Brain microvascular endothelial cell (primary cell): ENCODE results near the gene TNFRSF13B.
A peak's percentile ranks its signal among the peaks of the same experiment; 100 is the strongest.

ENCODE experiments used
- DNase-seq: peaks from one replicate; pipeline ENCODE4 v3.0.0-alpha.2; 2020
- H3K27ac ChIP-seq: fragments of 250-450 bp; sonication (Bioruptor Pico); 2 replicates; pipeline ENCODE4 v1.5.1; 2020; ENCODE audit warnings: mild to moderate bottlenecking, moderate library complexity
- H3K27me3 ChIP-seq: fragments of 250-450 bp; sonication (Bioruptor Pico); replicated peaks from 2 replicates; pipeline ENCODE4 v1.5.1; 2020; ENCODE audit warnings: mild to moderate bottlenecking
- H3K36me3 ChIP-seq: fragments of 250-450 bp; sonication (Bioruptor Pico); replicated peaks from 2 replicates; pipeline ENCODE4 v1.5.1; 2020; ENCODE audit warnings: mild to moderate bottlenecking
- H3K4me3 ChIP-seq: 2 replicates; pipeline ENCODE4 v1.5.1; 2011; ENCODE audit warnings: low read depth, mild to moderate bottlenecking, control low read depth, low read length, moderate library complexity
- in situ Hi-C: cut with HindIII; loops from 2 replicates; pipeline ENCODE4 v1.10.0; 2017; ENCODE audit warnings: low sequenced_read_pairs, low pct_ligation_motif_present
- TF ChIP-seq, protein P1 (sequence below): IDR thresholded peaks from 2 replicates; pipeline ENCODE4 v1.5.1; 2011; ENCODE audit warnings: low read depth, mild to moderate bottlenecking, moderate library complexity, low read length, control low read depth, inconsistent platforms; ENCODE audit errors: missing control alignments

The TNFRSF13B gene

DNA sequence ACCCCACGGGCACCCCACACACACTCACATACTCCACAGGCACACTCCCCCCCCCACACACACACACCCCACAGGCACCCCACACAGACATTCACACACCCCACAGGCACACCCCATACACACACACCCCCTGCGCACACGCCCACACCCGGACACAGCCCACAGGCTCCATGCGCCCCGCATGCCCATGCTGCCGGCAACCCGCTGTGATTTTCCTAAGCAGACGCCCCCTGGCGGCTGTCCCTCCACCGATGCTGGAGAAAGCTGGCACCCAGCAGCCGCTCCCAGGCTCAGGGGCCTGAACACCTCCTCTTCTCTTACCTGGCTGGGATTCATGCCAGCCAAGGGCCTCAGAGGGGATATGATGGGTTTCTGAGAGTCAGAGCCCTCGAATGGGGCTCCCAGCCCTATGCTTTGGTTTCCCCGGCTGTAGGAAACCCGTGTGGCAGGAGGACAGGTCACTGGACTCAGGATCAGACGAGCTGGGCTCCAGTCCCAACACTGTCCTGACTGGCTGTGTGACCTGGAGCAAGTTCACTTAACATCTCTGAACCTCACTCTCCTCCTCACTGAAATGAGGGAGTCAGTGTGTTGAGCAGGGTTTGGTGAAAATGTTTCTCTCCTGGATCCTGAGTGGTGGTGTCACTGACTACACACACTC is 19.6 kb upstream of the TNFRSF13B start:
- H3K36me3 ChIP-seq: no peaks in the 10 kb centered on the region
- in situ Hi-C loops: no loop called here
- TF ChIP-seq, protein P1, sequence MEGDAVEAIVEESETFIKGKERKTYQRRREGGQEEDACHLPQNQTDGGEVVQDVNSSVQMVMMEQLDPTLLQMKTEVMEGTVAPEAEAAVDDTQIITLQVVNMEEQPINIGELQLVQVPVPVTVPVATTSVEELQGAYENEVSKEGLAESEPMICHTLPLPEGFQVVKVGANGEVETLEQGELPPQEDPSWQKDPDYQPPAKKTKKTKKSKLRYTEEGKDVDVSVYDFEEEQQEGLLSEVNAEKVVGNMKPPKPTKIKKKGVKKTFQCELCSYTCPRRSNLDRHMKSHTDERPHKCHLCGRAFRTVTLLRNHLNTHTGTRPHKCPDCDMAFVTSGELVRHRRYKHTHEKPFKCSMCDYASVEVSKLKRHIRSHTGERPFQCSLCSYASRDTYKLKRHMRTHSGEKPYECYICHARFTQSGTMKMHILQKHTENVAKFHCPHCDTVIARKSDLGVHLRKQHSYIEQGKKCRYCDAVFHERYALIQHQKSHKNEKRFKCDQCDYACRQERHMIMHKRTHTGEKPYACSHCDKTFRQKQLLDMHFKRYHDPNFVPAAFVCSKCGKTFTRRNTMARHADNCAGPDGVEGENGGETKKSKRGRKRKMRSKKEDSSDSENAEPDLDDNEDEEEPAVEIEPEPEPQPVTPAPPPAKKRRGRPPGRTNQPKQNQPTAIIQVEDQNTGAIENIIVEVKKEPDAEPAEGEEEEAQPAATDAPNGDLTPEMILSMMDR: peak; percentile 92
- DNase-seq: peak; percentile 63
- H3K27me3 ChIP-seq: no peaks in the 10 kb centered on the region
- H3K27ac ChIP-seq: no peak overlapping the region
- H3K4me3 ChIP-seq: no peak overlapping the region

- Histone ChIP-seq H3K36me3 (no peaks in the 10 kb centered on the region), H3K27ac (no peak overlapping the region), H3K4me3 (no peak overlapping the region), H3K27me3 (no peaks in the 10 kb centered on the region)
- TF ChIP-seq, protein P1: no peak
- no peak for DNase-seq
- in situ Hi-C loops: no loop called here
These were observed 18.3 kb upstream of the TNFRSF13B start for GRCh38 chr17:16989953-16990860.

DNA sequence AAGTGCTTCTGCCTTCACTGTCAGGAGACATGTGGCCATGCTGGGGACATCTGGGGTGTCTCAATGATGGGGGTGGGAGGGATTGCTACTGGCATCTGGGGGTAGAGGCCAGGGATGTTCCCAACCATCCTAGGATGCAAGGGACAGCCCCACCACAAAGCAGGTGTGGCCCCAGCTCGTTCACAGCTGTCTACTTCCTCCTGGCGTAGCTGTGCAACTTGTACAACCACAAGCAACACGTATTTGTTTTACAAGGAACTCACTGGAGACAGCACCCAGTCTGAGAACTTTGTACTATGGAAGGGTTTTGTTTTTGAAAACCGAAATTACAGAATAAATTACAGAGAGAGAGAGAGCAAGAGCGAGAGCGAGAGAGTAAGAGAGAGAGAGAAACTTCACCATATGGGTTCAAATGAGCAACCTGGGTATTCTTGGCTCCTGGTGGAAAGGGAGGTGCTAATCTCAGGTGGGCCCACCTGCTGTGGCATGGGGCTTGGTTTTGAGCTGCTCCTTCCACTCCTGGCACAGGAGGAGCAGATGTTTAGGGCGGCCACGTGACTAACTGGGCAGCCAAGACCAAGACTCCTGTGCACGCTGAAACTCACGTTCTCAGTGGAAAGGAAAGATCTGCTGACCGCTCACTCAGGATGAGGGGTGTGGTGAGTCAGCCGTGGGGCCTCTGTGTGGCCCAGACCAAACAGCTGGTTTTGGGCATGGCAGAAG is 17.5 kb upstream of the TNFRSF13B start:
- H3K36me3 ChIP-seq: no peaks in the 10 kb centered on the region
- no peak overlapping the region for H3K4me3 ChIP-seq
- DNase-seq: no peak
- no peak overlapping the region for H3K27ac ChIP-seq
- H3K27me3 ChIP-seq: no peaks in the 10 kb centered on the region
- TF ChIP-seq, protein P1: no peak
- in situ Hi-C loops: no loop called here

GRCh38 chr17:16988749-16989229 is 16.9 kb upstream of the TNFRSF13B start:
- TF ChIP-seq, protein P1: no peak
- H3K27me3 ChIP-seq: no peaks in the 10 kb centered on the region
- H3K36me3 ChIP-seq: no peaks in the 10 kb centered on the region
- in situ Hi-C loops: no loop called here
- DNase-seq: no peak
- H3K27ac ChIP-seq: no peak overlapping the region
- H3K4me3 ChIP-seq: no peak overlapping the region

DNA sequence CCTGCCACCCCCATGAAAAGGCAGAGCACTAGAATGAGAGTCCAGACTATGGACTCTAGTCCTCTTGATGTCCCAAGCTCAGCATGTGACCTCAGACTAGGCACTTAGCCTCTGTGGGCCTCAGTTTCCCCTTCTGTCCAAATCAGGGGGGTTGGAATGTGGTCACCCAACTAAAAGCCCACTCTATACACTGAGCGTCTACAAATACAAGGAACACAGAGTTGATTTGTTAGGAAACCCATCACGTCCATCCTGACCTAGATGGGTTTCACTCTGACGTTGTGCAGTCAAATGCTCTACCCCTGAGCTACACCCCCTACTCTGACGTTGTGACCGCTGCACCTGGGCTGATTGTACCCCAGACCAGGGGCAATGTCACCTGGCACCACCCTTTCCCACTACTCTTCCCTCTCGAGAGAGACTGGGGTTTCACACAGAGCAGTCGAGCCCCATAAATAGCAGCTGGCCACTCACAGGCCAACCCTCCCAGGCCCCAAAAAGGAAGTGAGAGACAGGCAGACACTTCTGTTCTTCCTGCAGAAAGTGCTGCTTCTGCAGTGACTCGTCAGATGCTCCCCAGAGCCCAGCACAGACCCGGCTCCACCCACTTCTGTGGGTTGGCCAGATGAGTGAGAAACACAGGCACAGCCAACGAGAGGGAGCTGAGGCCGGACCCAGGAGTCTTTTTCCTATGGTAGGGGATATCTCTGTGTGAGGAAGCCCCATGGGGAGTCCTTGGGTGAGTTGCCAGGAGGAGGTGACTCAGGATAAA is 16.1 kb upstream of the TNFRSF13B start:
- TF ChIP-seq, protein P1: no peak

More for the DNA sequence above, 16.1 kb upstream of the TNFRSF13B start:
- H3K27ac ChIP-seq: no peak overlapping the region
- DNase-seq: peak; percentile 86
- no peak overlapping the region for H3K4me3 ChIP-seq
- H3K36me3 ChIP-seq: no peaks in the 10 kb centered on the region
- H3K27me3 ChIP-seq: no peaks in the 10 kb centered on the region
- in situ Hi-C loops: no loop called here
